Activated naive CD8-positive, alpha-beta T cell treated with anti-CD3 and anti-CD28 coated beads for 36 hours (primary cell): ENCODE measurements around the gene LAIR2. TPM values are rescaled to one million over a fixed set of nuclear protein-coding genes. Genes with fewer than 3 reads are reported as not detected.
A peak's percentile ranks its signal among the peaks of the same experiment; 100 is the strongest.
"Not testable (repeated sequence)": the region's sequence is repeated elsewhere in the genome, so short reads cannot be mapped to it uniquely, and the experiment has no call there.

Experiments used
- DNase-seq: peaks from one replicate; pipeline ENCODE4 v3.0.0; 2021
- H3K27ac Mint-ChIP-seq: one replicate; pipeline ENCODE4 v1.8.0; 2022; ENCODE audit warnings: mild to moderate bottlenecking, moderate library complexity, mixed read lengths
- H3K27me3 Mint-ChIP-seq: one replicate; pipeline ENCODE4 v1.8.0; 2022; ENCODE audit warnings: mild to moderate bottlenecking, mixed read lengths
- H3K36me3 Mint-ChIP-seq: one replicate; pipeline ENCODE4 v1.8.0; 2021; ENCODE audit warnings: mild to moderate bottlenecking, mixed read lengths
- H3K4me1 Mint-ChIP-seq: one replicate; pipeline ENCODE4 v1.8.0; 2021; ENCODE audit warnings: mixed read lengths
- H3K4me3 Mint-ChIP-seq: one replicate; pipeline ENCODE4 v1.8.0; 2022; ENCODE audit warnings: mild to moderate bottlenecking, moderate library complexity, mixed read lengths
- H3K9me3 Mint-ChIP-seq: one replicate; pipeline ENCODE4 v1.8.0; 2022; ENCODE audit warnings: mixed read lengths
- total RNA-seq, 2 experiments: library from RNA; stranded (reverse); gene quantifications; one replicate each; pipeline ENCODE4 v1.2.3, GENCODE V29; 2021

The LAIR2 gene
- total RNA-seq, 2 experiments from 2014 or later, result 1.8 to 2.4 TPM

DNA sequence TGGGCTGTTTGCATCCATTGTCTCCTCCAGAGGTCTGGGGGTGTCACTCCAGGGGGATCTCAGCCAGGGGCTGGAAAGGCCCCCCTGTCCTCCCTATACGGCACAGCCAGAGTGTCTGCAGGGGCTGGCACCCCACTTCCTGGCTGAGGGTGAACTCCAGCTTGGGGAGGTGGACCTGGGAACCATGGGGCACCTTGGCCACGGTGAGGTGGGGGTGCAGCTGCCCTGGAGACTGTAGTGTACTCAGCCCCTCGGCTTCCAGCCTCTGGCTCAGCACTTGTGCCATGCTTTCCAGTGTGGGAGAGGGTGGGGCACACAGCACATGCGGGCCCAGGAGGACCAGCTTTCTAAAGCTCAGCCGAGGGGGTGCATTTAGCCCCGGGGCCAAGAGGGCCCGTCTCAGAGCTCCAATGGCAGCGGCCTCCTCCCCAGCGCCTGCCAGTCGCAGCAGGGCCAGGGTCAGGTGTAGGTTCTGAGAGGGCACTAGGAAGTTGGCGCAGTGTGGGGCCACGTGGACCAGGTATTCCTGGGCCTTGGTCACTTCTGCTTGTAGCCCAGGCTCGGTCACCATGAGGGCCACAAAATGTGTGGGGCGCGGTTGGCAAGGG is 40.5 kb upstream of the LAIR2 start:
- peak overlapping the region; percentile 76 for H3K27ac Mint-ChIP-seq
- H3K4me3 Mint-ChIP-seq, result peak overlapping the region; percentile 70
- H3K27me3 Mint-ChIP-seq, result peaks cover 16% of the 10 kb centered on the region
- H3K9me3 Mint-ChIP-seq, result peaks cover 1% of the 10 kb centered on the region
- DNase-seq, result no peak
- peaks cover 15% of the 10 kb centered on the region for H3K36me3 Mint-ChIP-seq
- H3K4me1 Mint-ChIP-seq, result peaks cover 27% of the 10 kb centered on the region

DNA sequence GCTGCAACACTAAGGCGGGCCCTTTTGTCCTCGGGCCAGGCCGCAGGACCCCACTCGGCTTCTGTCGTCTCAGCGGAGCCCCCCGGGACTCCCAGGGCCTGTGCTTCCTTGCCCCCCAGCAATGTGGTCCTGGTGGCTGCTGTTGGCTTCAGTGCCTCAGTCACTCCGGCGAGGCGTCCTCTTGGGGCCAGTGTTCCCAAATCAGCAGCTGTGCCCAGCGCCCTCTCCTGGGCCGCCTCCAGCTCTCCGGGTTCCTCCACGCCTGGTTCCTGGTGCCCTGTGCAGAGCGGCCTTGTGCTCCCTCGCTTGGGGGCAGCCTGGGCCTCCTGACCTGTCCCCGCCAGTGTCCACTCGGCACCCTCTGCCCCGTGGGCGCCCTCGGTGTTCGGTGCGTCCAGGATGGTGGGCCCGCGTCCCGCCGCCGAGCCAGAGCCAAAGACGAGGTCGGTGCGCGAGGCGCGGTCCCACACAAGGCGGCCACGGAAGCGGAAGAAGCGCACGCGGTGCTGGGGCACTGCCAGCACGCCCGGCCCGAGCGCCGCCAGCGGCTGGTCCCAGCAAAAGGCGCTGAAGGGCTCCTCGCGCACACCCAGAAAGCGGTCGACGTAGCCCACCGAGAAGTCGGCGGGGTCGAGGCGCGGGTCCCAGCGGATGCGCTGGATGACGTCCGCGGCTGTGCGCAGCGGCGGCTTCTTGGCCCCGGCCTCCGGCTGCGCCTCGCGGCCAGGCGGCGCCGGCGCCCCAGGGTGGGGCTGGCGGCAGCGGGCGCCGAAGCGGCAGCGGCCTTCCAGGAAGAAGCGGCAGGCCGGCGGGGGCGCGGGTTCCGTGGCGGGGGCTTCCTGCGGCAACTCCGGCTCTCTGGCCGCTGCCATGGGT is 39.7 kb upstream of the LAIR2 start:
- peaks cover 27% of the 10 kb centered on the region for H3K4me1 Mint-ChIP-seq
- peak; percentile 76 for DNase-seq
- peaks cover 15% of the 10 kb centered on the region for H3K36me3 Mint-ChIP-seq
- peak overlapping the region; percentile 89 for H3K27ac Mint-ChIP-seq
- peaks cover 16% of the 10 kb centered on the region for H3K27me3 Mint-ChIP-seq
- peak overlapping the region; percentile 79 for H3K4me3 Mint-ChIP-seq
- peaks cover 1% of the 10 kb centered on the region for H3K9me3 Mint-ChIP-seq

DNA sequence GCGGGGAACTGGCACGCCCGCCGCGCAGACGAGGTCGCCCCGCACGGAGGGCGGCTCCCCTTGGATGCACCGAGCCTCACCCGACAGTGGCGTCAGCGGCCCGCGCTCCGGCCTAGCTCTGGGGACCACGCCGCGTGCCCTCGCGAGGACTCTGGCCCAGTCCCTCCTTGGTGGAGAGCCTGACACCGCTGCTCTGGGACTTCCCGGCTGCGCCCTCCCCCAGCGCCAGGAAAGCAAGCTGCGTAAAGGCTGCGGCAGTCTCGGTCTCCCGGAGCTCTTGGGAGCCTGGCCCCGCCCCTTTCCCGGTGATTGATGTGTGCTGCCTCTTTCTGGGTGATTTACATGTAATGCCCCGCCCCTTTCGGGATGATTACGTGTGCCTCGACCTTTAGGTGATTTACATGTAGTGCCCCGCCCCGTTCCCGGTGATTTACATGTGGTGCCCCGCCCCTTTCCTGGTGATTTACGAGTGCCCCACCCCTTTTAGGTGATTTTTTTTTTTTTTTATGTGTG is 39.0 kb upstream of the LAIR2 start, which contains the start of gene LENG9:
Gene LENG9, minus strand, starts transcription at position 248 of the 513 bp plus-strand sequence. CDS start 252 bp downstream, outside the sequence.
- H3K4me3 Mint-ChIP-seq, result peak within 1 kb of the TSS; percentile 79
- H3K27ac Mint-ChIP-seq, result peak within 1 kb of the TSS; percentile 89
- H3K9me3 Mint-ChIP-seq, result peaks cover 1% of the 10 kb centered on the region
- peaks cover 23% of the 10 kb centered on the region for H3K27me3 Mint-ChIP-seq
- peaks cover 10% of the 10 kb centered on the region for H3K36me3 Mint-ChIP-seq
- peak; percentile 96 for DNase-seq
- H3K4me1 Mint-ChIP-seq, result peaks cover 22% of the 10 kb centered on the region

GRCh38 chr19:54464044-54464629 is 38.5 kb upstream of the LAIR2 start:
- Mint-ChIP-seq H3K4me1 (peaks cover 18% of the 10 kb centered on the region), H3K27me3 (peaks cover 29% of the 10 kb centered on the region), H3K27ac (peak overlapping the region; percentile 89)

GRCh38 chr19:54464630-54465425 is 37.8 kb upstream of the LAIR2 start:
- H3K9me3 Mint-ChIP-seq, result peaks cover 1% of the 10 kb centered on the region
- peak; percentile 87 for DNase-seq
- peak overlapping the region; percentile 89 for H3K27ac Mint-ChIP-seq
- peaks cover 18% of the 10 kb centered on the region for H3K4me1 Mint-ChIP-seq
- peaks cover 5% of the 10 kb centered on the region for H3K36me3 Mint-ChIP-seq
- peaks cover 35% of the 10 kb centered on the region for H3K27me3 Mint-ChIP-seq
- peak overlapping the region; percentile 79 for H3K4me3 Mint-ChIP-seq

More at GRCh38 chr19:54464044-54464629, 38.5 kb upstream of the LAIR2 start:
- DNase-seq, result peak; percentile 85
- Mint-ChIP-seq H3K9me3 (peaks cover 1% of the 10 kb centered on the region), H3K36me3 (peaks cover 5% of the 10 kb centered on the region), H3K4me3 (peak overlapping the region; percentile 79)

DNA sequence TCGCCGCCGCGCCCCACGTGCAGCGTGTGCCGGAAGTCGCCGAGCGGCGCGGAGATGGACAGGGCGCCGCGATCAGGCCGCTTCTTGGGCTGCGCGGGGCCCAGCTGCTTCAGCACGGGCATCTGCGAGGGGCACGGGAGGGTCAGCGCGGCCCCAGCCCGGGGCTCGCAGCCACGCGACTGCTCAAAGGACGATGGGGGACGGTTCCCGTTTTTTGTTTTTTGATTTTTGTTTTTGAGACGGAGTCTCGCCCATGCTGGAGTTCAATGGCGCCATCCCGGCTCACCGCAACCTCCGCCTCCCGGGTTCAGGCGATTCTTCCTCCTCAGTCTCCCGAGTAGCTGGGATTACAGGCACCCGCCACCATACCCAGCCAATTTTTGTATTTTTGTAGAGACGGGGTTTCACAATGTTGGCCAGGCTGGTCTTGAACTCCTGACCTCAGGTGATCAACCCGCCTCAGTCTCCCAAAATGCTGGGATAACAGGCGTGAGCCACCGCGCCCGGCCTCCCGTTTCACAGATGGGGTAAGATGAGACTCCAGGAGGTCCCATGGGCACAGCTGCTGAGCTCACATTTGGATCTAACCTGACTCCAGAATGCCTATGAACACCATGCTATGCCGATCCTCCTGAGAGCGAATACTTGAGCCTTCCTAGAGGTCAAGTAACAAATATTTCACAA is 37.1 kb upstream of the LAIR2 start:
- Mint-ChIP-seq H3K4me1 (peaks cover 21% of the 10 kb centered on the region), H3K36me3 (peaks cover 5% of the 10 kb centered on the region), H3K4me3 (peak overlapping the region; percentile 43), H3K27me3 (peaks cover 42% of the 10 kb centered on the region), H3K27ac (no peak overlapping the region), H3K9me3 (peaks cover 1% of the 10 kb centered on the region)
- no peak for DNase-seq

DNA sequence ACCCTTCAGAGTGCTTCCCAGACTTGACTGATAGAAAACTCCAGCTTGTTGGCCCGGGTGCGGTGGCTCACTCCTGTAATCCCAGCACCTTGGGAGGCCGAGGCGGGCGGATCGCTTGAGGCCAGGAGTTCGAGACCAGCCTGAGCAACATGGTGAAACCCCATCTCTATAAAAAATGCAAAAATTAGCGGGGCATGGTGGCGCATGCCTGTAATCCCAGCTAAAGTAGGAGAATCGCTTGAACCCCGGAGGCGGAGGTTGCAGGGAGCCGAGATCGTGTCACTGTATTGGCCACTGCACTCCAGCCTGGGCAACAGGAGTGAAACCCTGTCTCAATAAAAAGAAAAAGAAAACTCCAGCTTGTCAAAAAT is 36.5 kb upstream of the LAIR2 start:
- peaks cover 47% of the 10 kb centered on the region for H3K27me3 Mint-ChIP-seq
- not testable (repeated sequence) for H3K4me3 Mint-ChIP-seq, H3K36me3 Mint-ChIP-seq, H3K9me3 Mint-ChIP-seq, H3K27ac Mint-ChIP-seq, DNase-seq
- peaks cover 24% of the 10 kb centered on the region for H3K4me1 Mint-ChIP-seq

DNA sequence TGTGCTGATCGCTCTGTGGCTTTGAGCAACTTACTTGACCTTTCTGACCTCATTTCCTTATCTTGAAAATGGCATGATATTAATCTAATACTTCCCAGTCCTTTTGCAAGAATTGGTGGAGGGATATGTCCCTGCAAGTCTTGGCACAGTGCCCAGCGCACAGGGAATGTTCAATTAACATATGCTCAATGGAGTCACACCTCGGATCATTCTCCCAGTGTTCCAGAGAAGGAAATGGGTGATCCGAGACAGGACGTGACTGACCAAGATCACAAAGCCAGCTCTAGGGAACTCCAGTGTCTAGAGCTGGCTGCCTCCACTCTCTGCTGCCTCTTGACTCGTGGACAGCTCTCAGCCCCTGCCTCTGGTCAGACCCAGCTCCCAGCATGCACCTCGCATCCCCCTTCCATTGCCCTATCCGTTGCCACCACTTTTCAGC is 33.1 kb upstream of the LAIR2 start:
- Mint-ChIP-seq H3K27me3 (peaks cover 67% of the 10 kb centered on the region), H3K4me1 (peaks cover 16% of the 10 kb centered on the region), H3K27ac (no peak overlapping the region), H3K4me3 (no peak overlapping the region), H3K9me3 (peaks cover 1% of the 10 kb centered on the region), H3K36me3 (no peaks in the 10 kb centered on the region)
- DNase-seq, result no peak

- Mint-ChIP-seq H3K27ac (no peak overlapping the region), H3K4me1 (peaks cover 15% of the 10 kb centered on the region), H3K27me3 (peaks cover 69% of the 10 kb centered on the region), H3K4me3 (peak overlapping the region; percentile 57), H3K36me3 (no peaks in the 10 kb centered on the region), H3K9me3 (no peaks in the 10 kb centered on the region)
- no peak for DNase-seq
These were observed 32.2 kb upstream of the LAIR2 start for GRCh38 chr19:54470276-54470887.

GRCh38 chr19:54470991-54471782 is 31.4 kb upstream of the LAIR2 start:
- peak overlapping the region; percentile 51 for H3K4me3 Mint-ChIP-seq
- no peaks in the 10 kb centered on the region for H3K9me3 Mint-ChIP-seq
- peaks cover 15% of the 10 kb centered on the region for H3K4me1 Mint-ChIP-seq
- DNase-seq, result no peak
- H3K36me3 Mint-ChIP-seq, result no peaks in the 10 kb centered on the region
- peaks cover 63% of the 10 kb centered on the region for H3K27me3 Mint-ChIP-seq
- H3K27ac Mint-ChIP-seq, result no peak overlapping the region

DNA sequence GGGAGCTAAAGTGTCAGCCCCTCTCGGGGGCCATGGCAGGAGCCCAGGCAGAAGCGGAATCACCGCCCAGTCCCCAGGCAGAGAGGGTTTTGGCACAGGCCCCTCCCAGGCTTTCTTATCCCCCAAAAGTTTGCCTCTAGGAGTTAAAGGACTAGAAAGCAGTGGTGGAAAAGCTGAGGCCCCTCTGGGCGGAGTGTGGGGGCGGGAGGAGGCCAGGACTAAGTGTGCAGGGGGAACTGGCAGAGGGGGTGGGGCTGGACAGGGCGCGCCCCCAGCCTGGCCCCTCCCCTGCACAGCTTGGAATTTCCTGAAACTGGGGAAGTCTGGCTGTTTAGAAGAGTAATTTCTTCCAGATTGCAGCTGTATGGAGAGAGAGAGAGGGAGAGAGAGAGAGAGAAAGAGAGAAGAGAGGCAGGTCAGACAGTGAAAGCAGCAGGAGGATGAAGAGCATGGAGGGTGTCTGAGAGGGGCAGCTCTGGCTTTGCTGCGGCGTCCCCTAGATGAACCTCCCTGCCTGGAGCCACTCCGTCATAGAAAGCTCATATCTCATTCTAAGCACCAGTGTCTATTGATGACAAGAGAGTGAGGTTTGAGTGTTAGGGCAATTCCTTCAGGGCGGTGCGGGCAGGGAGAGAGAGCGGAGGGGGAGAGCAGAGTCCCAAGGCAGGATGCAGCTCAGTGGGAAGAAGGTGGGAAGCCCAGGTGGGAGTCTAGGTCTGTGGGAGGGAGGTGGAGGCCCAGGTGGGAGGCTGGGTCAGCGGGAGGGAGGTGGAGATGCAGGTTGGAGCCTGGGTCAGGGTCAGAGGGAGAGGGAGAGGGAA is 29.4 kb upstream of the LAIR2 start, which contains the start of gene CDC42EP5:
Gene CDC42EP5, minus strand, starts transcription at position 226 of the 821 bp plus-strand sequence. CDS start 7,749 bp downstream, outside the sequence.
- no peak within 1 kb of the TSS for H3K27ac Mint-ChIP-seq
- no peaks in the 10 kb centered on the region for H3K9me3 Mint-ChIP-seq
- H3K27me3 Mint-ChIP-seq, result peaks cover 62% of the 10 kb centered on the region
- H3K36me3 Mint-ChIP-seq, result no peaks in the 10 kb centered on the region
- peak; percentile 43 for DNase-seq
- H3K4me1 Mint-ChIP-seq, result peaks cover 15% of the 10 kb centered on the region
- no peak within 1 kb of the TSS for H3K4me3 Mint-ChIP-seq

DNA sequence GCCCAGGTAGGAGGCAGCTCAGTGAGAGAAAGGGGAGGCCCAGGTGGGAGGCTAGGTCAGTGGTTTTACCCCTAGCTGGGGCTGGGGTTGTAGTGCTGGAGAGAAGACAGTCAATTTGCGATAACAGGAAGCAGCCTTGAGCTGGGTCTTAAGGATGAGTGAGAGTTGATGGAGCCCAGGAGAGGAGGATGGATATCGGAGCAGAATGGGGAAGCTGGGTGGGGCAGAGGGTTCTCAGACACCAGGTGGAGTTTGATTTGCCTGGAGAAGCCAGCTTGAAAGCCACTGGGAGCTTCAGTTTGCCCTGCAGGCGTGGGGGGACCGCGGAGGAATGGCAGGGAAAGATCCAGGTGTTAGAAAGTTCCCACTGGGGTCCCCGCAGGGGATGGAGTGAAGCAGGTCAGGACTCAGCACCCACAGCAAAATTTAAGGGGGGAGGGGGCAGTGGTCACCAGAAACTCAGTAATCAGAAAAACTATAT is 28.7 kb upstream of the LAIR2 start:
- DNase-seq, result no peak
- Mint-ChIP-seq H3K4me1 (peaks cover 17% of the 10 kb centered on the region), H3K4me3 (no peak overlapping the region), H3K9me3 (no peaks in the 10 kb centered on the region), H3K27me3 (peaks cover 61% of the 10 kb centered on the region), H3K36me3 (no peaks in the 10 kb centered on the region), H3K27ac (no peak overlapping the region)
